GM12878 (cell line): ENCODE measurements around the gene AGAP1. TPM values are rescaled to one million over a fixed set of nuclear protein-coding genes. Genes with fewer than 3 reads are reported as not detected.

ENCODE experiments used
- ATAC-seq: fragments of 200-7000 bp; cut with Tn5 transposase; 3 replicates; pipeline ENCODE4 v1.9.1; 2020; ENCODE audit warnings: mild to moderate bottlenecking, moderate library complexity
- BruUV-seq: library from RNA; stranded (reverse); fragments of 400-500 nt; replicated peaks from 2 replicates; lab custom pipeline; 2021; lab: Mats Ljungman, UMichigan
- CTCF ChIA-PET: fragments of 300-600 bp; sonication (Branson Sonifier 250); formaldehyde crosslinking; extraction: SDS; loops from one replicate; lab custom pipeline; 2021; ENCODE audit warnings: inconsistent platforms; lab: Yijun Ruan, JAX
- POLR2A ChIA-PET: fragments of 350-600 bp; formaldehyde crosslinking; extraction: SDS; loops from one replicate; lab custom pipeline; 2021; ENCODE audit warnings: inconsistent platforms; lab: Charles Lee
- RAD21 ChIA-PET: fragments of 300-600 bp; sonication (Branson Sonifier 250); formaldehyde crosslinking; loops from one replicate; lab custom pipeline; 2023; ENCODE audit warnings: antibody characterized with exemption; ENCODE audit not compliant: unreplicated experiment; lab: Charles Lee
- SMC1A ChIA-PET: fragments of 300-600 bp; sonication (Branson Sonifier 250); formaldehyde crosslinking; loops from one replicate; lab custom pipeline; 2023; ENCODE audit not compliant: unreplicated experiment, uncharacterized antibody; lab: Charles Lee
- DNase-seq: peaks from one replicate; pipeline ENCODE4 v3.0.0-alpha.2; 2011; ENCODE audit warnings: low read depth, low spot score
- FAIRE-seq: peaks from 3 replicates; lab custom pipeline; 2011; peaks lifted over from hg19 to GRCh38; lab: Jason Lieb, UNC
- H2AFZ ChIP-seq: 2 replicates; pipeline ENCODE4 v1.6.0; 2011; ENCODE audit warnings: low read depth, low read length, control low read depth; ENCODE audit not compliant: control insufficient read depth
- H3K27ac ChIP-seq: 2 replicates; pipeline ENCODE4 v1.5.1; 2011; ENCODE audit warnings: control low read depth; ENCODE audit not compliant: control insufficient read depth, insufficient read depth
- H3K27me3 ChIP-seq, 2 experiments: replicated peaks in 1 of 2; 2 replicates each; pipeline versions ENCODE4 v1.6.0 to v1.6.1; 2011; ENCODE audit warnings: low read length in 1 of 2; ENCODE audit not compliant: control insufficient read depth in 2 of 2, insufficient read depth in 2 of 2
- H3K36me3 ChIP-seq, 2 experiments: 2 replicates each; pipeline ENCODE4 v1.5.1; 2011; ENCODE audit warnings: low read length in 1 of 2; ENCODE audit not compliant: control insufficient read depth in 2 of 2, insufficient read depth in 2 of 2
- H3K4me1 ChIP-seq: 2 replicates; pipeline ENCODE4 v1.6.1; 2011; ENCODE audit warnings: mild to moderate bottlenecking, low read length, moderate library complexity, mixed read lengths; ENCODE audit not compliant: control insufficient read depth, insufficient read depth
- H3K4me2 ChIP-seq: 2 replicates; pipeline ENCODE4 v1.6.0; 2011; ENCODE audit warnings: control low read depth; ENCODE audit not compliant: control insufficient read depth, insufficient read depth
- H3K4me3 ChIP-seq: fragments of 200-600 bp; sonication (generic); 2 replicates; pipeline ENCODE4 v1.5.1; 2016
- H3K79me2 ChIP-seq: 2 replicates; pipeline ENCODE4 v1.6.0; 2011; ENCODE audit warnings: low read length; ENCODE audit not compliant: control insufficient read depth, insufficient read depth
- H3K9ac ChIP-seq: 2 replicates; pipeline ENCODE4 v1.8.0; 2011; ENCODE audit warnings: low read length, control low read depth, mixed read lengths; ENCODE audit not compliant: control insufficient read depth, insufficient read depth
- H3K9me3 ChIP-seq: replicated peaks from 3 replicates; pipeline ENCODE4 v1.5.1; 2011; ENCODE audit warnings: mild to moderate bottlenecking, low read length; ENCODE audit not compliant: control insufficient read depth, insufficient read depth
- H4K20me1 ChIP-seq: 2 replicates; pipeline ENCODE4 v1.6.0; 2011; ENCODE audit not compliant: control insufficient read depth, insufficient read depth
- EGR1 ChIP-seq, 2 experiments: IDR thresholded peaks; 1 replicate in 1 of 2; 2 replicates in 1 of 2; pipeline ENCODE4 v1.6.1; 2011 to 2012; ENCODE audit warnings: low read depth in 2 of 2, low read length in 2 of 2, borderline replicate concordance in 1 of 2, mild to moderate bottlenecking in 1 of 2, moderate library complexity in 1 of 2
- HCFC1 ChIP-seq: fragments of 150-350 bp; IDR thresholded peaks from 2 replicates; pipeline ENCODE4 v1.6.1; 2014; ENCODE audit warnings: low read length
- HDGF ChIP-seq: fragments of 450-650 bp; IDR thresholded peaks from 2 replicates; pipeline ENCODE4 v1.6.1; 2016; ENCODE audit warnings: antibody characterized with exemption
- MTA2 ChIP-seq: fragments of 450-650 bp; IDR thresholded peaks from 2 replicates; pipeline ENCODE4 v1.6.1; 2016; ENCODE audit warnings: low read depth, mild to moderate bottlenecking, moderate library complexity
- RAD21 ChIP-seq: IDR thresholded peaks from 2 replicates; pipeline ENCODE4 v1.6.1; 2011; ENCODE audit warnings: mild to moderate bottlenecking, low read depth, low read length, moderate library complexity; ENCODE audit not compliant: insufficient read depth
- STAT1 ChIP-seq: fragments of 450-650 bp; conservative IDR thresholded peaks from 2 replicates; pipeline ENCODE4 v1.6.1; 2014; ENCODE audit warnings: antibody characterized with exemption, mild to moderate bottlenecking
- SUPT20H ChIP-seq: IDR thresholded peaks from 2 replicates; pipeline ENCODE4 v1.6.1; 2011; ENCODE audit warnings: low read depth, mild to moderate bottlenecking, low read length, moderate library complexity, borderline replicate concordance; ENCODE audit not compliant: control insufficient read depth
- SUZ12 ChIP-seq: fragments of 200-600 bp; sonication (generic); IDR thresholded peaks from one replicate; pipeline ENCODE4 v1.6.1; 2018; ENCODE audit warnings: antibody characterized with exemption, mild to moderate bottlenecking; ENCODE audit not compliant: unreplicated experiment
- TCF7 ChIP-seq: IDR thresholded peaks from 2 replicates; pipeline ENCODE4 v1.6.1; 2014; ENCODE audit warnings: antibody characterized with exemption, borderline replicate concordance
- ZNF24 ChIP-seq: fragments of 450-650 bp; IDR thresholded peaks from 2 replicates; pipeline ENCODE4 v1.6.1; 2017; ENCODE audit warnings: antibody characterized with exemption, mild to moderate bottlenecking
- ZNF384 ChIP-seq: IDR thresholded peaks from 2 replicates; pipeline ENCODE4 v1.6.1; 2012; ENCODE audit warnings: low read depth, mild to moderate bottlenecking, low read length, improper control_type of control experiment, borderline replicate concordance
- WGBS: methylation state at CpG from one replicate; pipeline ENCODE4 v1.1.6; 2016; ENCODE audit warnings: low lambda C conversion rate; ENCODE audit not compliant: insufficient replicate concordance, insufficient coverage; ENCODE audit errors: missing lambda C conversion rate; 5-methylcytosine and 5-hydroxymethylcytosine counted together
- in situ Hi-C: fragments of 300-500 bp; cut with MboI; formaldehyde crosslinking; loops from 9 replicates; pipeline ENCODE4 v1.14.3; 2018; ENCODE audit warnings: mixed read lengths
- intact Hi-C: fragments of 100-400 bp; cut with micrococcal nuclease; formaldehyde crosslinking; loops from one replicate; pipeline ENCODE4 v1.14.2; 2022; ENCODE audit not compliant: unreplicated experiment
- polyA plus RNA-seq, 11 experiments: library from polyadenylated mRNA; depleted of rRNA in 4 of 11; unstranded in 6 of 11; stranded (reverse) in 5 of 11; fragments of >200 nt; fragmentation: Nextera tagmentation in 4 of 11; fragmentation: Illumina TruSeq in 1 of 11; extraction: Ambion mirVana in 4 of 11; extraction: Trizol in 1 of 11; gene quantifications; 1 replicate in 1 of 11; 2 replicates in 10 of 11; pipeline versions ENCODE4 v1.2.1 to v1.2.3, GENCODE V29; 2011 to 2016; ENCODE audit warnings: inconsistent platforms in 2 of 11, missing spikeins in 2 of 11, low read depth in 1 of 11
- total RNA-seq, 4 experiments: library from RNA; depleted of rRNA in 3 of 4; stranded (reverse); fragments of >200 nt in 3 of 4; fragmentation: Illumina TruSeq in 1 of 4; extraction: Trizol in 1 of 4; gene quantifications; 2 replicates each; pipeline versions ENCODE4 v1.2.1 to v1.2.3, GENCODE V29; 2013 to 2021
- TF ChIP-seq, protein P1 (sequence below): fragments of 450-650 bp; IDR thresholded peaks from 2 replicates; pipeline ENCODE4 v1.6.1; 2017; ENCODE audit warnings: mild to moderate bottlenecking, moderate library complexity
- TF ChIP-seq, protein P2 (sequence below): fragments of 450-650 bp; IDR thresholded peaks from 2 replicates; pipeline ENCODE4 v1.6.1; 2017; ENCODE audit warnings: mild to moderate bottlenecking, low read depth, inconsistent platforms; ENCODE audit not compliant: poor library complexity, severe bottlenecking

AGAP1 gene
- total and polyA plus RNA-seq, 10 of the 15 experiments (the other 5 are each of a cell fraction or from before 2014, with no cell fraction given) = 0.05 to 0.15 (median 0.06) TPM; not detected in 7

- ChIA-PET RAD21 (no interaction called here), CTCF (no interaction called here), SMC1A (interaction anchor here (1.5 kb wide), 1 partner anchor 8 kb away, joined by 4 read pairs; no protein-coding TSS in a partner anchor), POLR2A (no interaction called here)
- H3K4me1 ChIP-seq = no peaks in the 10 kb centered on the region
- H3K4me2 ChIP-seq = no peak overlapping the region
- H3K27ac ChIP-seq = no peak overlapping the region
- H3K9me3 ChIP-seq = no peaks in the 10 kb centered on the region
- no peak for ATAC-seq
- DNase-seq = no peak
- no TSS peak for BruUV-seq
- H3K9ac ChIP-seq = no peak overlapping the region
- FAIRE-seq = no peak
- no peak overlapping the region for H3K4me3 ChIP-seq
- no peaks in the 10 kb centered on the region for H3K36me3 ChIP-seq
- H3K27me3 ChIP-seq = peaks cover 0 to 2% of the 10 kb centered on the region in 2 experiments; a peak in 2 of 4 replicates
- H4K20me1 ChIP-seq = no peaks in the 10 kb centered on the region
- WGBS = 47% methylated on average over 7 of the region's 7 CpGs
- in situ Hi-C loops = no loop called here
- H2AFZ ChIP-seq = no peak overlapping the region
- no peaks in the 10 kb centered on the region for H3K79me2 ChIP-seq
- intact Hi-C loops = no loop called here
- TF ChIP-seq ZNF384 (no peak), HDGF (no peak), HCFC1 (no peak), EGR1 (IDR thresholded peaks at IDR 0.05; ENCODE audit: borderline replicate concordance in 1 of 2, low read depth in 2 of 2, low read length in 2 of 2) (no peak), TCF7 (no peak), SUZ12 (no peak), RAD21 (no peak), ZNF24 (no peak), STAT1 (no peak), SUPT20H (no peak), MTA2 (no peak)
- TF ChIP-seq, protein P1, sequence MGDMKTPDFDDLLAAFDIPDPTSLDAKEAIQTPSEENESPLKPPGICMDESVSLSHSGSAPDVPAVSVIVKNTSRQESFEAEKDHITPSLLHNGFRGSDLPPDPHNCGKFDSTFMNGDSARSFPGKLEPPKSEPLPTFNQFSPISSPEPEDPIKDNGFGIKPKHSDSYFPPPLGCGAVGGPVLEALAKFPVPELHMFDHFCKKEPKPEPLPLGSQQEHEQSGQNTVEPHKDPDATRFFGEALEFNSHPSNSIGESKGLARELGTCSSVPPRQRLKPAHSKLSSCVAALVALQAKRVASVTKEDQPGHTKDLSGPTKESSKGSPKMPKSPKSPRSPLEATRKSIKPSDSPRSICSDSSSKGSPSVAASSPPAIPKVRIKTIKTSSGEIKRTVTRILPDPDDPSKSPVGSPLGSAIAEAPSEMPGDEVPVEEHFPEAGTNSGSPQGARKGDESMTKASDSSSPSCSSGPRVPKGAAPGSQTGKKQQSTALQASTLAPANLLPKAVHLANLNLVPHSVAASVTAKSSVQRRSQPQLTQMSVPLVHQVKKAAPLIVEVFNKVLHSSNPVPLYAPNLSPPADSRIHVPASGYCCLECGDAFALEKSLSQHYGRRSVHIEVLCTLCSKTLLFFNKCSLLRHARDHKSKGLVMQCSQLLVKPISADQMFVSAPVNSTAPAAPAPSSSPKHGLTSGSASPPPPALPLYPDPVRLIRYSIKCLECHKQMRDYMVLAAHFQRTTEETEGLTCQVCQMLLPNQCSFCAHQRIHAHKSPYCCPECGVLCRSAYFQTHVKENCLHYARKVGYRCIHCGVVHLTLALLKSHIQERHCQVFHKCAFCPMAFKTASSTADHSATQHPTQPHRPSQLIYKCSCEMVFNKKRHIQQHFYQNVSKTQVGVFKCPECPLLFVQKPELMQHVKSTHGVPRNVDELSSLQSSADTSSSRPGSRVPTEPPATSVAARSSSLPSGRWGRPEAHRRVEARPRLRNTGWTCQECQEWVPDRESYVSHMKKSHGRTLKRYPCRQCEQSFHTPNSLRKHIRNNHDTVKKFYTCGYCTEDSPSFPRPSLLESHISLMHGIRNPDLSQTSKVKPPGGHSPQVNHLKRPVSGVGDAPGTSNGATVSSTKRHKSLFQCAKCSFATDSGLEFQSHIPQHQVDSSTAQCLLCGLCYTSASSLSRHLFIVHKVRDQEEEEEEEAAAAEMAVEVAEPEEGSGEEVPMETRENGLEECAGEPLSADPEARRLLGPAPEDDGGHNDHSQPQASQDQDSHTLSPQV = no peak
- TF ChIP-seq, protein P2, sequence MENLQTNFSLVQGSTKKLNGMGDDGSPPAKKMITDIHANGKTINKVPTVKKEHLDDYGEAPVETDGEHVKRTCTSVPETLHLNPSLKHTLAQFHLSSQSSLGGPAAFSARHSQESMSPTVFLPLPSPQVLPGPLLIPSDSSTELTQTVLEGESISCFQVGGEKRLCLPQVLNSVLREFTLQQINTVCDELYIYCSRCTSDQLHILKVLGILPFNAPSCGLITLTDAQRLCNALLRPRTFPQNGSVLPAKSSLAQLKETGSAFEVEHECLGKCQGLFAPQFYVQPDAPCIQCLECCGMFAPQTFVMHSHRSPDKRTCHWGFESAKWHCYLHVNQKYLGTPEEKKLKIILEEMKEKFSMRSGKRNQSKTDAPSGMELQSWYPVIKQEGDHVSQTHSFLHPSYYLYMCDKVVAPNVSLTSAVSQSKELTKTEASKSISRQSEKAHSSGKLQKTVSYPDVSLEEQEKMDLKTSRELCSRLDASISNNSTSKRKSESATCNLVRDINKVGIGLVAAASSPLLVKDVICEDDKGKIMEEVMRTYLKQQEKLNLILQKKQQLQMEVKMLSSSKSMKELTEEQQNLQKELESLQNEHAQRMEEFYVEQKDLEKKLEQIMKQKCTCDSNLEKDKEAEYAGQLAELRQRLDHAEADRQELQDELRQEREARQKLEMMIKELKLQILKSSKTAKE = no peak
These were observed 204.6 kb downstream of the AGAP1 start for GRCh38 chr2:235698491-235698890.
